Left ventricle myocardium superior (tissue), 1 donor: Measurements from ENCODE around the gene CHAF1A. TPM values are rescaled to one million over a fixed set of nuclear protein-coding genes. Genes with fewer than 3 reads are reported as not detected.

Experiments
- ATAC-seq: fragments of 200-7000 bp; cut with Tn5 transposase; one replicate; pipeline ENCODE4 v1.9.1; 2020; ENCODE audit warnings: mild to moderate bottlenecking, moderate library complexity
- DNase-seq: peaks from one replicate; pipeline ENCODE4 v3.0.0-alpha.2; 2020
- intact Hi-C: fragments of 100-400 bp; cut with micrococcal nuclease; formaldehyde crosslinking; loops from one replicate; pipeline ENCODE4 v1.11.0; 2022
- microRNA-seq: library from miRNA; unstranded; fragments of <30 nt; microRNA quantifications from one replicate; pipeline ENCODE4 v1.2.0, GENCODE V29; 2020; ENCODE audit warnings: borderline number of aligned reads
- total RNA-seq: library from RNA; stranded (reverse); fragmentation: NEBNext Ultra II Directional; extraction: Animal tissue kit (Norgen Biotek cat#: 25700); gene quantifications from one replicate; pipeline ENCODE4 v1.2.1, GENCODE V29; 2021
- donor health status: DM: no; HTN: yes; CAD: no; lungs with severe emphysema.

The CHAF1A gene
- total RNA-seq, 1 donor from 2014 or later = 7.2 TPM

- intact Hi-C loops = no loop called here
- ATAC-seq = peak; percentile 96
- peak; percentile 98 for DNase-seq
Observed at GRCh38 chr19:4471403-4472173, 69.1 kb downstream of the CHAF1A start.

GRCh38 chr19:4472174-4472974 is 69.9 kb downstream of the CHAF1A start, which contains the start of gene HDGFL2:
Gene HDGFL2 (plus strand): TSS chr19:4472297. CDS start chr19:4472351, 54 bp downstream.
- ATAC-seq = no peak
- intact Hi-C loops = no loop called here
- DNase-seq = peak; percentile 41

GRCh38 chr19:4473011-4473762 is 70.7 kb downstream of the CHAF1A start:
- DNase-seq (no peak), ATAC-seq (no peak)
- intact Hi-C loops = no loop called here

GRCh38 chr19:4473763-4474513 is 71.5 kb downstream of the CHAF1A start:
- ATAC-seq = no peak
- DNase-seq = no peak

GRCh38 chr19:4474514-4475022 is 72.1 kb downstream of the CHAF1A start:
- DNase-seq (no peak), ATAC-seq (no peak)
- intact Hi-C loops = no loop called here

More at GRCh38 chr19:4473763-4474513, 71.5 kb downstream of the CHAF1A start:
- intact Hi-C loops = no loop called here

- DNase-seq = no peak
- no peak for ATAC-seq
- intact Hi-C loops = no loop called here
Observed at GRCh38 chr19:4477034-4477801, 74.8 kb downstream of the CHAF1A start.

GRCh38 chr19:4482721-4483364 is 80.4 kb downstream of the CHAF1A start:
- intact Hi-C loops = no loop called here
- no peak for ATAC-seq
- DNase-seq = no peak

- ATAC-seq (no peak), DNase-seq (no peak)
- intact Hi-C loops = no loop called here
Observed at GRCh38 chr19:4483385-4483784, 80.9 kb downstream of the CHAF1A start.

- intact Hi-C loops = no loop called here
- no peak for DNase-seq
- peak; percentile 68 for ATAC-seq
Observed at GRCh38 chr19:4487572-4487971, 85.1 kb downstream of the CHAF1A start.

- intact Hi-C loops = no loop called here
- ATAC-seq (no peak), DNase-seq (no peak)
Observed at GRCh38 chr19:4488496-4488895, 86.1 kb downstream of the CHAF1A start.

- intact Hi-C loops = no loop called here
- DNase-seq (no peak), ATAC-seq (no peak)
Observed at GRCh38 chr19:4491446-4491845, 89.0 kb downstream of the CHAF1A start.

- DNase-seq = no peak
- ATAC-seq = no peak
- intact Hi-C loops = no loop called here
Observed at GRCh38 chr19:4492337-4493103, 90.1 kb downstream of the CHAF1A start.

Small RNA genes within 50 kb of the gene (microRNA-seq; reads per million reads assigned to microRNA genes)
- gene MIR4746 = not detected

Other genes with a start within 250 kb of the CHAF1A start
- not detected for gene CREB3L3, start 249.0 kb upstream of the CHAF1A start, total RNA-seq
- gene SIRT6, start 220.1 kb upstream of the CHAF1A start, total RNA-seq = 9.3 TPM
- gene ANKRD24, start 220.0 kb upstream of the CHAF1A start, total RNA-seq = 0.42 TPM
- gene EBI3, start 173.1 kb upstream of the CHAF1A start, total RNA-seq = 0.92 TPM
- 8.3 TPM for gene YJU2, start 155.6 kb upstream of the CHAF1A start, total RNA-seq
- gene SHD, start 123.4 kb upstream of the CHAF1A start, total RNA-seq = not detected
- gene TMIGD2, start 100.3 kb upstream of the CHAF1A start, total RNA-seq = not detected
- gene FSD1, start 98.0 kb upstream of the CHAF1A start, total RNA-seq = not detected
- gene STAP2, start 63.8 kb upstream of the CHAF1A start, total RNA-seq = 4.2 TPM
- gene MPND, start 59.1 kb upstream of the CHAF1A start, total RNA-seq = 19.2 TPM
- 19.1 TPM for gene SH3GL1, start 2.1 kb upstream of the CHAF1A start, total RNA-seq
- 127 TPM for gene UBXN6, start 55.2 kb downstream of the CHAF1A start, total RNA-seq
- 30.3 TPM for gene HDGFL2, start 69.7 kb downstream of the CHAF1A start, total RNA-seq
- gene PLIN4, start 115.8 kb downstream of the CHAF1A start, total RNA-seq = 235 TPM
- gene PLIN5, start 132.6 kb downstream of the CHAF1A start, total RNA-seq = 44.2 TPM
- 0.30 TPM for gene LRG1, start 137.4 kb downstream of the CHAF1A start, total RNA-seq
- gene SEMA6B, start 157.0 kb downstream of the CHAF1A start, total RNA-seq = 15.7 TPM
- gene TNFAIP8L1, start 236.9 kb downstream of the CHAF1A start, total RNA-seq = 4.8 TPM